ENCODE results near the gene HLF. TPM values are rescaled to one million over a fixed set of nuclear protein-coding genes. Genes with fewer than 3 reads are reported as not detected.

Gene HLF
- total RNA-seq, 1 experiment from 2014 or later: 1.3 TPM

- TF ChIP-seq CTCF (IDR thresholded peaks at IDR 0.05; ENCODE audit: unreplicated experiment): no peak
- no peaks in the 10 kb centered on the region for H3K4me1 Mint-ChIP-seq (ENCODE audit: low read depth, unreplicated experiment)
- CTCF ChIA-PET: no interaction called here
- no peak overlapping the region for H3K27ac Mint-ChIP-seq (ENCODE audit: unreplicated experiment)
- DNase-seq: no peak
- BruUV-seq (replicated peaks): no TSS peak
- no peaks in the 10 kb centered on the region for H3K9me3 Mint-ChIP-seq (ENCODE audit: low read depth, unreplicated experiment)
- no peak overlapping the region for H3K4me3 Mint-ChIP-seq (ENCODE audit: low read depth, unreplicated experiment)
- H3K27me3 Mint-ChIP-seq (ENCODE audit: unreplicated experiment): peaks cover 16% of the 10 kb centered on the region
- intact Hi-C loops (cut with micrococcal nuclease; ENCODE audit: unreplicated experiment): no loop called here
- no peaks in the 10 kb centered on the region for H3K36me3 Mint-ChIP-seq (ENCODE audit: insufficient read depth, unreplicated experiment)
Observed at GRCh38 chr17:55258578-55259135, 6.1 kb upstream of the HLF start.

- CTCF ChIA-PET: no interaction called here
- no TSS peak for BruUV-seq (replicated peaks)
Observed at GRCh38 chr17:55259684-55260111, 5.1 kb upstream of the HLF start.

GRCh38 chr17:55261311-55261710 lies 3.4 kb upstream of the HLF start:
- CTCF ChIA-PET: no interaction called here

More at GRCh38 chr17:55259684-55260111, 5.1 kb upstream of the HLF start:
- H3K36me3 Mint-ChIP-seq (ENCODE audit: insufficient read depth, unreplicated experiment): no peaks in the 10 kb centered on the region
- no peaks in the 10 kb centered on the region for H3K4me1 Mint-ChIP-seq (ENCODE audit: low read depth, unreplicated experiment)
- no peaks in the 10 kb centered on the region for H3K9me3 Mint-ChIP-seq (ENCODE audit: low read depth, unreplicated experiment)
- peaks cover 22% of the 10 kb centered on the region for H3K27me3 Mint-ChIP-seq (ENCODE audit: unreplicated experiment)
- no peak for DNase-seq
- intact Hi-C loops (cut with micrococcal nuclease; ENCODE audit: unreplicated experiment): no loop called here
- H3K27ac Mint-ChIP-seq (ENCODE audit: unreplicated experiment): no peak overlapping the region
- no peak overlapping the region for H3K4me3 Mint-ChIP-seq (ENCODE audit: low read depth, unreplicated experiment)
- TF ChIP-seq CTCF (IDR thresholded peaks at IDR 0.05; ENCODE audit: unreplicated experiment): no peak

GRCh38 chr17:55263569-55264277 lies 1.0 kb upstream of the HLF start:
- Mint-ChIP-seq H3K4me1 (ENCODE audit: low read depth, unreplicated experiment) (no peaks in the 10 kb centered on the region), H3K4me3 (ENCODE audit: low read depth, unreplicated experiment) (peak overlapping the region; percentile 64), H3K36me3 (ENCODE audit: insufficient read depth, unreplicated experiment) (peaks cover 7% of the 10 kb centered on the region), H3K9me3 (ENCODE audit: low read depth, unreplicated experiment) (no peaks in the 10 kb centered on the region), H3K27me3 (ENCODE audit: unreplicated experiment) (peaks cover 35% of the 10 kb centered on the region), H3K27ac (ENCODE audit: unreplicated experiment) (no peak overlapping the region)
- no peak for TF ChIP-seq CTCF (IDR thresholded peaks at IDR 0.05; ENCODE audit: unreplicated experiment)
- CTCF ChIA-PET: interaction anchor here (0.7 kb wide), 1 partner anchor 299 kb away, joined by 4 read pairs; no protein-coding TSS in a partner anchor
- BruUV-seq (replicated peaks): no TSS peak
- no peak for DNase-seq
- intact Hi-C loops (cut with micrococcal nuclease; ENCODE audit: unreplicated experiment): loop anchor here (2.0 kb wide), 1 partner anchor 25 kb away; no protein-coding TSS in a partner anchor

More at GRCh38 chr17:55261311-55261710, 3.4 kb upstream of the HLF start:
- intact Hi-C loops (cut with micrococcal nuclease; ENCODE audit: unreplicated experiment): no loop called here
- BruUV-seq (replicated peaks): no TSS peak
- Mint-ChIP-seq H3K9me3 (ENCODE audit: low read depth, unreplicated experiment) (no peaks in the 10 kb centered on the region), H3K4me1 (ENCODE audit: low read depth, unreplicated experiment) (no peaks in the 10 kb centered on the region), H3K27me3 (ENCODE audit: unreplicated experiment) (peaks cover 26% of the 10 kb centered on the region), H3K36me3 (ENCODE audit: insufficient read depth, unreplicated experiment) (peaks cover 7% of the 10 kb centered on the region), H3K4me3 (ENCODE audit: low read depth, unreplicated experiment) (no peak overlapping the region), H3K27ac (ENCODE audit: unreplicated experiment) (no peak overlapping the region)
- no peak for TF ChIP-seq CTCF (IDR thresholded peaks at IDR 0.05; ENCODE audit: unreplicated experiment)
- DNase-seq: no peak
